ENCODE data around the gene TANK. TPM values are rescaled to one million over a fixed set of nuclear protein-coding genes. Genes with fewer than 3 reads are reported as not detected.

The TANK gene
- total RNA-seq, 1 donor from 2014 or later, result 18.4 TPM

- Histone ChIP-seq H3K4me3 (no peak overlapping the region), H3K36me3 (peaks cover 0 to 4% of the 10 kb centered on the region in 2 donors), H3K27ac (no peak overlapping the region), H3K9me3 (no peaks in the 10 kb centered on the region), H3K4me1 (peaks cover 0 to 12% of the 10 kb centered on the region in 2 donors), H3K27me3 (no peaks in the 10 kb centered on the region)
- TF ChIP-seq, protein P1, sequence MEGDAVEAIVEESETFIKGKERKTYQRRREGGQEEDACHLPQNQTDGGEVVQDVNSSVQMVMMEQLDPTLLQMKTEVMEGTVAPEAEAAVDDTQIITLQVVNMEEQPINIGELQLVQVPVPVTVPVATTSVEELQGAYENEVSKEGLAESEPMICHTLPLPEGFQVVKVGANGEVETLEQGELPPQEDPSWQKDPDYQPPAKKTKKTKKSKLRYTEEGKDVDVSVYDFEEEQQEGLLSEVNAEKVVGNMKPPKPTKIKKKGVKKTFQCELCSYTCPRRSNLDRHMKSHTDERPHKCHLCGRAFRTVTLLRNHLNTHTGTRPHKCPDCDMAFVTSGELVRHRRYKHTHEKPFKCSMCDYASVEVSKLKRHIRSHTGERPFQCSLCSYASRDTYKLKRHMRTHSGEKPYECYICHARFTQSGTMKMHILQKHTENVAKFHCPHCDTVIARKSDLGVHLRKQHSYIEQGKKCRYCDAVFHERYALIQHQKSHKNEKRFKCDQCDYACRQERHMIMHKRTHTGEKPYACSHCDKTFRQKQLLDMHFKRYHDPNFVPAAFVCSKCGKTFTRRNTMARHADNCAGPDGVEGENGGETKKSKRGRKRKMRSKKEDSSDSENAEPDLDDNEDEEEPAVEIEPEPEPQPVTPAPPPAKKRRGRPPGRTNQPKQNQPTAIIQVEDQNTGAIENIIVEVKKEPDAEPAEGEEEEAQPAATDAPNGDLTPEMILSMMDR (IDR thresholded peaks at IDR 0.05), result no peak
- intact Hi-C loops (cut with DNase I), result no loop called here
- DNase-seq (ENCODE audit: low spot score in 2 of 2), result no peak
These were observed 11.0 kb downstream of the TANK start for GRCh38 chr2:161170958-161171932.

DNA sequence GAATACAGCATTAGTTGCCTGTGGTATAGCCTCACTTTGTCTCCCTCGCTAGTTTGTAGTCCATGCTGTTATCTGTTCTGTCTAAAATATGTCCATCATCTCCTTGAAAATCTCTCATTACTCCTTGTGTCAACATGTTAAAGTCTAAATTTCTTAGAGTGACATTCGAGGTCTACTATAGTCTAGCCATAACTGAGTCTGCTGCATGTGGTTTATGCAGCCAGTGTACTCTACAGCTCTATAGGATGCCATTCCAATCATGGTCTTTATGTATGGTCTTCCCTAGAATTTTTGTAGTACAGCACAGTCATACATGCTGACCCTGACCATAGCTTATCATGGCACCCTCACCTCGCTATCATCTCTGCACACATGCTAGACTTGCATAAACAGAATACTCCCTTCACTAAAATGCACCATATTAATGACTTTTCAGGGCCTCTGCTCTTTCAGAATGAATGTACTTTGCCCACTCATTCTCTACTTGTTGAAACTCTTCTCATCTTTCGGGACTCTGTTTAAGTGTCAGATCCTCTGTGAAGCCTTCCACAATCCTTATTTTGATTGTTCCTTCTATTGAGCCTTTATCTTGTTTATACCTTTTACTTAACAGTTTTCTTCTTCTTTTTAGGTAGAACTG, 12.8 kb downstream of the TANK start:
- Histone ChIP-seq H3K27me3 (no peaks in the 10 kb centered on the region), H3K36me3 (peaks cover 4% of the 10 kb centered on the region in 2 donors), H3K9me3 (no peaks in the 10 kb centered on the region), H3K27ac (no peak overlapping the region), H3K4me1 (peaks cover 0 to 11% of the 10 kb centered on the region in 2 donors), H3K4me3 (no peak overlapping the region)
- no peak for DNase-seq (ENCODE audit: low spot score in 2 of 2)
- TF ChIP-seq, protein P1 (IDR thresholded peaks at IDR 0.05), result no peak
- intact Hi-C loops (cut with DNase I), result no loop called here

GRCh38 chr2:161173541-161174194, 13.4 kb downstream of the TANK start:
- Histone ChIP-seq H3K4me3 (no peak overlapping the region), H3K36me3 (peaks cover 4% of the 10 kb centered on the region in 2 donors), H3K27me3 (no peaks in the 10 kb centered on the region), H3K27ac (no peak overlapping the region), H3K4me1 (peaks cover 0 to 11% of the 10 kb centered on the region in 2 donors), H3K9me3 (no peaks in the 10 kb centered on the region)
- no peak for DNase-seq (ENCODE audit: low spot score in 2 of 2)
- intact Hi-C loops (cut with DNase I), result no loop called here
- TF ChIP-seq, protein P1 (IDR thresholded peaks at IDR 0.05), result no peak

DNA sequence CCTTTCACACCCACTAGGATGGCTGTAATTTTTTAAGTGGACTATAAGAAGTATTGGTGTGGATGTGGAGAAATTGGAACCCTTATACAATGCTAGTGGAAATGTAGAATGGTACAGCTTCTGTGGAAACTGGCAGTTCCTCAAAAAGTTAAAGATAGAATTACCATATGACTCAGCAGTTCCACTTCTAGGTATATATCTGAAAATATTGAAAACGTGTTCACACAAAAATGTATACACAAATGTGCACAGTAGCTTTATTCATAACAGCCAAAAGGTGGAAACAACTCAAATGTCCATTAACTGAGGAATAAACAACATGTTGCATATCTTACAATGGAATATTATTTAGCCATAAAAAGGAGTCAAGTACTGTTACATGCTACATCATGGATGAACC, 17.7 kb downstream of the TANK start:
- intact Hi-C loops (cut with DNase I), result no loop called here
- Histone ChIP-seq H3K27ac (no peak overlapping the region), H3K36me3 (peaks cover 24 to 30% of the 10 kb centered on the region in 2 donors), H3K9me3 (no peaks in the 10 kb centered on the region), H3K27me3 (no peaks in the 10 kb centered on the region), H3K4me3 (no peak overlapping the region), H3K4me1 (no peaks in the 10 kb centered on the region)
- TF ChIP-seq, protein P1 (IDR thresholded peaks at IDR 0.05), result no peak
- DNase-seq (ENCODE audit: low spot score in 2 of 2), result no peak

- Histone ChIP-seq H3K27me3 (no peaks in the 10 kb centered on the region), H3K27ac (no peak overlapping the region), H3K4me3 (no peak overlapping the region), H3K4me1 (no peaks in the 10 kb centered on the region), H3K9me3 (no peaks in the 10 kb centered on the region), H3K36me3 (peaks cover 28 to 33% of the 10 kb centered on the region in 2 donors)
- TF ChIP-seq, protein P1 (IDR thresholded peaks at IDR 0.05), result no peak
- intact Hi-C loops (cut with DNase I), result no loop called here
- DNase-seq (ENCODE audit: low spot score in 2 of 2), result no peak
These were observed 18.5 kb downstream of the TANK start for GRCh38 chr2:161178756-161179155.

Measured in ascending aorta (tissue), 2 donors.